PC-3 (cell line): Measurements from ENCODE around the gene TMEM167B.

Source experiments
- EZH2 ChIP-seq: fragments of 300-600 bp; sonication (generic); IDR thresholded peaks from one replicate; pipeline ENCODE4 v1.6.1; 2017; ENCODE audit warnings: antibody characterized with exemption, mild to moderate bottlenecking, low read length; ENCODE audit not compliant: unreplicated experiment
- EZH2phosphoT487 ChIP-seq: fragments of 300-600 bp; sonication (generic); IDR thresholded peaks from 2 replicates; pipeline ENCODE4 v1.6.1; 2018; ENCODE audit warnings: mild to moderate bottlenecking, antibody characterized with exemption, low read length, borderline replicate concordance
- TF ChIP-seq, protein P1 (sequence below): fragments of 300-600 bp; sonication (generic); conservative IDR thresholded peaks from 2 replicates; pipeline ENCODE4 v1.5.1; 2017; ENCODE audit warnings: antibody characterized with exemption, low read depth, mild to moderate bottlenecking, low read length

DNA sequence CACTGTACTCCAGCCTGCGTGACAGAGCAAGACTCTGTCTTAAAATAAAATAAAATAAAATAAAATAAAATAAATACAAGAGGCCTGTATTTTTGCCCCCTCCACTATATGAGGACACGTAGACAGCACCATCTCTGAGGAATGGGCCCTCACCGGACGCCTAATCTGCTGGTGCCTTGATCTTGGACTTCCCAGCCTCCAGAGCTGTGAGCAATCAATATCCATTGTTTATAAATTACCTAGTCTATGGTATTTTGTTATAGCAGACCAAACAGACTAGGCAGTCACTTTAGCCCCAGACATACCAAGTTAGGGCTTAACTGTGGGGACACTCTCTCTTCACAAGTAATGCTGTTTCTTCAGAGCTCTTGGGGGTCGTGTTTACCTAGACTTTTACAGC lies 29.8 kb downstream of the TMEM167B start:
- TF ChIP-seq EZH2phosphoT487, result no peak
- TF ChIP-seq, protein P1, sequence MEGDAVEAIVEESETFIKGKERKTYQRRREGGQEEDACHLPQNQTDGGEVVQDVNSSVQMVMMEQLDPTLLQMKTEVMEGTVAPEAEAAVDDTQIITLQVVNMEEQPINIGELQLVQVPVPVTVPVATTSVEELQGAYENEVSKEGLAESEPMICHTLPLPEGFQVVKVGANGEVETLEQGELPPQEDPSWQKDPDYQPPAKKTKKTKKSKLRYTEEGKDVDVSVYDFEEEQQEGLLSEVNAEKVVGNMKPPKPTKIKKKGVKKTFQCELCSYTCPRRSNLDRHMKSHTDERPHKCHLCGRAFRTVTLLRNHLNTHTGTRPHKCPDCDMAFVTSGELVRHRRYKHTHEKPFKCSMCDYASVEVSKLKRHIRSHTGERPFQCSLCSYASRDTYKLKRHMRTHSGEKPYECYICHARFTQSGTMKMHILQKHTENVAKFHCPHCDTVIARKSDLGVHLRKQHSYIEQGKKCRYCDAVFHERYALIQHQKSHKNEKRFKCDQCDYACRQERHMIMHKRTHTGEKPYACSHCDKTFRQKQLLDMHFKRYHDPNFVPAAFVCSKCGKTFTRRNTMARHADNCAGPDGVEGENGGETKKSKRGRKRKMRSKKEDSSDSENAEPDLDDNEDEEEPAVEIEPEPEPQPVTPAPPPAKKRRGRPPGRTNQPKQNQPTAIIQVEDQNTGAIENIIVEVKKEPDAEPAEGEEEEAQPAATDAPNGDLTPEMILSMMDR, result no peak
- no peak for TF ChIP-seq EZH2
